Measurements from ENCODE around the gene CREM. TPM values are rescaled to one million over a fixed set of nuclear protein-coding genes. Genes with fewer than 3 reads are reported as not detected.

Gene CREM
- total RNA-seq, 1 donor: 16.6 TPM

- Histone ChIP-seq H4K20me1 (ENCODE audit: insufficient read depth, low read length) (peaks cover 6% of the 10 kb centered on the region), H3K36me3 (ENCODE audit: insufficient read depth, low read length) (no peaks in the 10 kb centered on the region), H3K9me3 (ENCODE audit: low read depth, low read length) (no peaks in the 10 kb centered on the region), H3K79me2 (ENCODE audit: insufficient read depth, low read length) (peaks cover 29% of the 10 kb centered on the region), H3K4me1 (ENCODE audit: insufficient read depth, low read length) (peaks cover 18% of the 10 kb centered on the region), H3K27me3 (ENCODE audit: insufficient read depth, low read length) (no peaks in the 10 kb centered on the region), H3K4me3 (ENCODE audit: insufficient read depth, low read length) (no peak overlapping the region), H3K27ac (ENCODE audit: low read depth, low read length) (no peak overlapping the region), H3K4me2 (ENCODE audit: insufficient read depth, low read length) (no peak overlapping the region), H2AFZ (ENCODE audit: low read length) (no peak overlapping the region)
- no peak for TF ChIP-seq CTCF (IDR thresholded peaks at IDR 0.05; ENCODE audit: extremely low read depth, low read depth, low read length)
- no peak for DNase-seq (ENCODE audit: insufficient read length, low spot score, missing footprints)
These were observed 34.5 kb upstream of the CREM start for GRCh38 chr10:35091994-35092790.

- no peaks in the 10 kb centered on the region for H3K27me3 ChIP-seq (ENCODE audit: insufficient read depth, low read length)
- H3K9me3 ChIP-seq (ENCODE audit: low read depth, low read length): no peaks in the 10 kb centered on the region
- H3K4me3 ChIP-seq (ENCODE audit: insufficient read depth, low read length): no peak overlapping the region
- no peaks in the 10 kb centered on the region for H3K36me3 ChIP-seq (ENCODE audit: insufficient read depth, low read length)
- H2AFZ ChIP-seq (ENCODE audit: low read length): no peak overlapping the region
- H3K79me2 ChIP-seq (ENCODE audit: insufficient read depth, low read length): peaks cover 23% of the 10 kb centered on the region
- H4K20me1 ChIP-seq (ENCODE audit: insufficient read depth, low read length): peaks cover 3% of the 10 kb centered on the region
- H3K4me2 ChIP-seq (ENCODE audit: insufficient read depth, low read length): no peak overlapping the region
- H3K4me1 ChIP-seq (ENCODE audit: insufficient read depth, low read length): peaks cover 18% of the 10 kb centered on the region
- no peak for DNase-seq (ENCODE audit: insufficient read length, low spot score, missing footprints)
- TF ChIP-seq CTCF (IDR thresholded peaks at IDR 0.05; ENCODE audit: extremely low read depth, low read depth, low read length): no peak
- no peak overlapping the region for H3K27ac ChIP-seq (ENCODE audit: low read depth, low read length)
These were observed 33.8 kb upstream of the CREM start for GRCh38 chr10:35092851-35093250.

- H2AFZ ChIP-seq (ENCODE audit: low read length): no peak overlapping the region
- no peak overlapping the region for H3K4me3 ChIP-seq (ENCODE audit: insufficient read depth, low read length)
- H3K36me3 ChIP-seq (ENCODE audit: insufficient read depth, low read length): no peaks in the 10 kb centered on the region
- no peaks in the 10 kb centered on the region for H3K27me3 ChIP-seq (ENCODE audit: insufficient read depth, low read length)
- H4K20me1 ChIP-seq (ENCODE audit: insufficient read depth, low read length): no peaks in the 10 kb centered on the region
- no peak for DNase-seq (ENCODE audit: insufficient read length, low spot score, missing footprints)
- H3K4me2 ChIP-seq (ENCODE audit: insufficient read depth, low read length): no peak overlapping the region
- H3K4me1 ChIP-seq (ENCODE audit: insufficient read depth, low read length): no peaks in the 10 kb centered on the region
- no peaks in the 10 kb centered on the region for H3K9me3 ChIP-seq (ENCODE audit: low read depth, low read length)
- no peak for TF ChIP-seq CTCF (IDR thresholded peaks at IDR 0.05; ENCODE audit: extremely low read depth, low read depth, low read length)
- H3K79me2 ChIP-seq (ENCODE audit: insufficient read depth, low read length): no peaks in the 10 kb centered on the region
- no peak overlapping the region for H3K27ac ChIP-seq (ENCODE audit: low read depth, low read length)
These were observed 30.3 kb upstream of the CREM start for GRCh38 chr10:35096312-35096711.

GRCh38 chr10:35097510-35097909 lies 29.1 kb upstream of the CREM start:
- H3K4me2 ChIP-seq (ENCODE audit: insufficient read depth, low read length): no peak overlapping the region
- H3K4me3 ChIP-seq (ENCODE audit: insufficient read depth, low read length): no peak overlapping the region
- H4K20me1 ChIP-seq (ENCODE audit: insufficient read depth, low read length): no peaks in the 10 kb centered on the region
- H3K4me1 ChIP-seq (ENCODE audit: insufficient read depth, low read length): no peaks in the 10 kb centered on the region
- H3K9me3 ChIP-seq (ENCODE audit: low read depth, low read length): no peaks in the 10 kb centered on the region
- no peaks in the 10 kb centered on the region for H3K36me3 ChIP-seq (ENCODE audit: insufficient read depth, low read length)
- TF ChIP-seq CTCF (IDR thresholded peaks at IDR 0.05; ENCODE audit: extremely low read depth, low read depth, low read length): no peak
- H3K79me2 ChIP-seq (ENCODE audit: insufficient read depth, low read length): no peaks in the 10 kb centered on the region
- H2AFZ ChIP-seq (ENCODE audit: low read length): no peak overlapping the region
- H3K27ac ChIP-seq (ENCODE audit: low read depth, low read length): no peak overlapping the region
- H3K27me3 ChIP-seq (ENCODE audit: insufficient read depth, low read length): no peaks in the 10 kb centered on the region
- no peak for DNase-seq (ENCODE audit: insufficient read length, low spot score, missing footprints)
